Activated CD8-positive, alpha-beta T cell treated with anti-CD3 and anti-CD28 coated beads, Interleukin-2, amount 10 ng/mL, durations not matched to agents 7 days and 5 days (primary cell): ENCODE data around the gene ATP6V1G3. TPM values are rescaled to one million over a fixed set of nuclear protein-coding genes. Genes with fewer than 3 reads are reported as not detected.
"Not testable (repeated sequence)": the region's sequence is repeated elsewhere in the genome, so short reads cannot be mapped to it uniquely, and the experiment has no call there.

ENCODE experiments used
- ATAC-seq: fragments of 150-1000 bp; cut with Tn5 transposase; one replicate; pipeline ENCODE4 v1.10.0; 2021; ENCODE audit warnings: moderate library complexity
- CTCF ChIA-PET: fragments of 350-600 bp; sonication (Branson Sonifier 250); formaldehyde crosslinking; loops from one replicate; lab custom pipeline; 2021; ENCODE audit warnings: antibody characterized with exemption; lab: Charles Lee
- POLR2A ChIA-PET: fragments of 350-600 bp; sonication (Branson Sonifier 250); formaldehyde crosslinking; loops from one replicate; lab custom pipeline; 2021; ENCODE audit warnings: antibody characterized with exemption; lab: Charles Lee
- DNase-seq: peaks from one replicate; pipeline ENCODE4 v3.0.0-alpha.2; 2020
- H3K27ac Mint-ChIP-seq: one replicate; pipeline ENCODE4 v1.8.0; 2021; ENCODE audit warnings: mild to moderate bottlenecking, mixed read lengths
- H3K27me3 Mint-ChIP-seq: one replicate; pipeline ENCODE4 v1.8.0; 2021; ENCODE audit warnings: low read depth, mixed read lengths
- H3K36me3 Mint-ChIP-seq: one replicate; pipeline ENCODE4 v1.8.0; 2021; ENCODE audit warnings: low read depth, mixed read lengths
- H3K4me1 Mint-ChIP-seq: one replicate; pipeline ENCODE4 v1.8.0; 2021; ENCODE audit warnings: low read depth, mixed read lengths
- H3K4me3 Mint-ChIP-seq: one replicate; pipeline ENCODE4 v1.8.0; 2021; ENCODE audit warnings: mild to moderate bottlenecking, mixed read lengths
- H3K9me3 Mint-ChIP-seq: one replicate; pipeline ENCODE4 v1.8.0; 2022; ENCODE audit warnings: mixed read lengths; ENCODE audit not compliant: insufficient read depth
- total RNA-seq, 2 experiments: library from RNA; stranded (reverse); gene quantifications; one replicate each; pipeline ENCODE4 v1.2.3, GENCODE V29; 2021

Gene ATP6V1G3
- total RNA-seq, 2 experiments from 2014 or later = not detected

GRCh38 chr1:198542632-198543031 lies 2.2 kb upstream of the ATP6V1G3 start:
- no peaks in the 10 kb centered on the region for H3K27me3 Mint-ChIP-seq
- ChIA-PET CTCF (interaction anchor here (1.0 kb wide), 1 partner anchor 10 kb away, joined by 3 read pairs; no protein-coding TSS in a partner anchor), POLR2A (no interaction called here)
- peaks cover 16% of the 10 kb centered on the region for H3K36me3 Mint-ChIP-seq
- no peak overlapping the region for H3K27ac Mint-ChIP-seq
- H3K4me1 Mint-ChIP-seq = peaks cover 52% of the 10 kb centered on the region
- H3K4me3 Mint-ChIP-seq = no peak overlapping the region
- ATAC-seq (no peak), DNase-seq (no peak)
- peaks cover 13% of the 10 kb centered on the region for H3K9me3 Mint-ChIP-seq

DNA sequence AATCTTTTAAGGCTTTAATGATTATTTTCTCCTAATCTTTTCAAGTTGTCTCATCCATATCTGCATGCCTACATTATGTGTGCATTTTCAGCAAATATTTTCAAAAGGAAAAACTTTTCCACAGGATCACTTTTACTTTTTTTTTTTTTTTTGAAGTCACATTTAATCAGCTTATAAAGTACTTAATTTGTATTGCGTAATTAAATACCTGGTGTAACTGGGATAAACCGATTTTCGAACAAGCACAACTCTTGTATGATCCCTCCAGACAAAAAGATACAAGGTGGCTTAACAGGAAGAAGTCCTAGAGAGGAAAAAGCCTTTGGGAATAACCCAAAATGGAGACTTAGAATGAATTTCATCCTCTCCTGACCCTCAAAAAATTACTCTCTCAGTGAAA lies 1.3 kb upstream of the ATP6V1G3 start:
- Mint-ChIP-seq H3K27me3 (no peaks in the 10 kb centered on the region), H3K27ac (no peak overlapping the region), H3K9me3 (peaks cover 6% of the 10 kb centered on the region), H3K4me3 (no peak overlapping the region), H3K4me1 (peaks cover 60% of the 10 kb centered on the region), H3K36me3 (peaks cover 12% of the 10 kb centered on the region)
- CTCF ChIA-PET = interaction anchor here (1.6 kb wide), 1 partner anchor 9 kb away, joined by 6 read pairs; no protein-coding TSS in a partner anchor
- POLR2A ChIA-PET = no interaction called here
- no peak for ATAC-seq
- DNase-seq = no peak

DNA sequence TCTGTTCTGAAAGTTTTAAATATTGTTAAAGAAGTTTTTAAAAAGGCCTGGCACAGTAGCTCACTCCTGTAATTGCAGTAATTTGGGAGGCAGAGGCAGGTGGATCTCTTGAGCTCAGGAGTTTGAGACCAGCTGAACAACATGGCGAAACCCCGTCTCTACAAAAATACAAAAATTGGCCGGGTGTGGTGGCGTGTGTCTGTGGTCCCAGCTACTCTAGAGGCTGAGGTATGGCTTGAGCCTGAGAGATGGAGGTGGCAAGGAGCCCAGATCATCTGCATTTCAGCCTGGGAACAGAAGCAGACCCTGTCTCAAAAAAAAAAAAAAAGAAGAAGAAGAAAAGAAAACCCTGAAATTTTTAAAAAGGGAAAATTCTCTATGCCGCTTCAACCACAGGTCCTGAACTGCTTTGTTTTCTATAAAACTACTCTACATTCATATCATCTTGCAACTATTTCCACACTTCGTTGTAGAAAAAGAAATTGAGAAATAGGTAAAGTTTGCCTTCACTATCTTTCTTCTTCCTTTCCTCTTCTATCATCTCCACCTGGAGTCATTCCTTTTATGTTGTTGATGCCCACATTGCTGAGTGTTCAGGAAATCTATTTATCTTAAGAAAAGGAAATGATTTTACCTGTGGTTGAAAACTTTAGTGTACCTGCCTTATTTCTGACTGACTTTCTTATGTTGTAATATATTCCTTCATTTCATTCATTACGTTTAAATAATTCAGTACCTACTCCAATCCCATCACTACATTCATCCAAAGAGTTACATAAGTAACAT lies 1.7 kb downstream of the ATP6V1G3 start:
- Mint-ChIP-seq H3K4me3 (peak overlapping the region; percentile 74), H3K4me1 (peaks cover 73% of the 10 kb centered on the region), H3K9me3 (no peaks in the 10 kb centered on the region), H3K27ac (peak overlapping the region; percentile 89), H3K36me3 (peaks cover 9% of the 10 kb centered on the region), H3K27me3 (no peaks in the 10 kb centered on the region)
- ChIA-PET CTCF (interaction anchor here (0.8 to 1.1 kb wide), 5 partner anchors 14 to 121 kb away, joined by 3 to 4 read pairs (median 3); no protein-coding TSS in a partner anchor), POLR2A (interaction anchor here (0.9 kb wide), 1 partner anchor 16 kb away, joined by 3 read pairs; no protein-coding TSS in a partner anchor)
- peak; percentile 65 for ATAC-seq
- DNase-seq = peak; percentile 43

GRCh38 chr1:198535631-198536030 lies 4.8 kb downstream of the ATP6V1G3 start:
- peaks cover 19% of the 10 kb centered on the region for H3K36me3 Mint-ChIP-seq
- POLR2A ChIA-PET = interaction anchor here (0.8 kb wide), 1 partner anchor 18 kb away, joined by 3 read pairs; no protein-coding TSS in a partner anchor
- peaks cover 60% of the 10 kb centered on the region for H3K4me1 Mint-ChIP-seq
- H3K27me3 Mint-ChIP-seq = no peaks in the 10 kb centered on the region
- H3K4me3 Mint-ChIP-seq = no peak overlapping the region
- peaks cover 5% of the 10 kb centered on the region for H3K9me3 Mint-ChIP-seq
- no peak overlapping the region for H3K27ac Mint-ChIP-seq
- DNase-seq (no peak), ATAC-seq (no peak)
- CTCF ChIA-PET = interaction anchor here (0.9 to 1.4 kb wide), 9 partner anchors 8 to 86 kb away, joined by 3 to 5 read pairs (median 4); no protein-coding TSS in a partner anchor

- Mint-ChIP-seq H3K36me3 (peaks cover 19% of the 10 kb centered on the region), H3K4me3 (peak overlapping the region; percentile 69), H3K9me3 (peaks cover 5% of the 10 kb centered on the region), H3K27me3 (no peaks in the 10 kb centered on the region), H3K4me1 (peaks cover 58% of the 10 kb centered on the region), H3K27ac (peak overlapping the region; percentile 78)
- ATAC-seq (peak; percentile 48), DNase-seq (no peak)
- POLR2A ChIA-PET = interaction anchor here (0.8 kb wide), 1 partner anchor 19 kb away, joined by 3 read pairs; no protein-coding TSS in a partner anchor
- CTCF ChIA-PET = interaction anchor here (0.8 to 1.4 kb wide), 4 partner anchors 12 to 87 kb away, joined by 3 to 5 read pairs (median 4); no protein-coding TSS in a partner anchor
Measured at GRCh38 chr1:198534548-198535418, 5.7 kb downstream of the ATP6V1G3 start.

DNA sequence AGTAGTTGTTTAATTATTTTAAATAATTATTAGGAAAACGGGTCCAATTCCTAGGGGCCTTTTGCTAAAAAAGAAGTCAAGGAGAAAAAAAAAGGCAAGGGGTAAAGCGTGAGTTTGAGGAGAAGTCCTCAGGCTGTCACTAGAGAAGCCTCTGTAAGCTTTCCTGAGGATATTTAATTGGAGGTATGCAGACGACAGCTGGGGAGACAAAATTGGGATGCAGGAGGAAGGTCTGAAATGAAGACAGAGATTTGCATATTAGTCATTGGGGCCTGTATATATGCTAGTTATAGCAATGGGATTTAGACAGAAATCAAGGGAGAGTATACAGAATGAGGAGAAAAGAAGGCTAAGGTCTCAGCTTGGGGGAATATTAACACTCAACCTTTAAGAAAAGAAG lies 8.6 kb downstream of the ATP6V1G3 start:
- peaks cover 46% of the 10 kb centered on the region for H3K4me1 Mint-ChIP-seq
- peaks cover 5% of the 10 kb centered on the region for H3K9me3 Mint-ChIP-seq
- no peak overlapping the region for H3K4me3 Mint-ChIP-seq
- no peaks in the 10 kb centered on the region for H3K27me3 Mint-ChIP-seq
- peaks cover 23% of the 10 kb centered on the region for H3K36me3 Mint-ChIP-seq
- ChIA-PET CTCF (interaction anchor here (1.3 kb wide), 1 partner anchor 9 kb away, joined by 4 read pairs; no protein-coding TSS in a partner anchor), POLR2A (no interaction called here)
- no peak overlapping the region for H3K27ac Mint-ChIP-seq
- DNase-seq (no peak), ATAC-seq (no peak)

GRCh38 chr1:198530953-198531352 lies 9.5 kb downstream of the ATP6V1G3 start:
- Mint-ChIP-seq H3K4me1 (peaks cover 47% of the 10 kb centered on the region), H3K27ac (no peak overlapping the region), H3K36me3 (peaks cover 27% of the 10 kb centered on the region), H3K9me3 (peaks cover 5% of the 10 kb centered on the region), H3K4me3 (no peak overlapping the region), H3K27me3 (no peaks in the 10 kb centered on the region)
- ChIA-PET CTCF (interaction anchor here (1.3 kb wide), 1 partner anchor 8 kb away, joined by 4 read pairs; no protein-coding TSS in a partner anchor), POLR2A (no interaction called here)
- no peak for ATAC-seq
- DNase-seq = no peak

DNA sequence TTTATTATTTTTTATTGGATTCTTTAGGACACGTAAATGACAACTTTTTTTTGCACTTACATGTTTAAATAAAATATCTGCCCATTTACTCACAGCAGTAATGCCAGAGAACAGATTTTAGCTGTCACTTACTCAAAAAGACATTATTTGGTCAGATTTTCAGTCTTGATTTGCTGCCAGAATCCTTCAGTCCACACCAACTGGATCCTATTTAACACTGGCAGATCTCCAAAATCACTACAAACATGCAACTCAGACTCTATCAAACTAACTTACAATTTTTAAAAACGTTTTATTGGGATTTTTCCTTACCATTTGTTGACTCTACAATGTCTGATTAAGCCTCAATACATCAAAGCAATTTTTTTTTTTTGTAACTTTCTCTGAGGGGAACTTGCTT lies 11.1 kb downstream of the ATP6V1G3 start:
- POLR2A ChIA-PET = no interaction called here
- Mint-ChIP-seq H3K27ac (no peak overlapping the region), H3K27me3 (no peaks in the 10 kb centered on the region), H3K4me1 (peaks cover 49% of the 10 kb centered on the region), H3K4me3 (no peak overlapping the region), H3K36me3 (peaks cover 29% of the 10 kb centered on the region), H3K9me3 (peaks cover 5% of the 10 kb centered on the region)
- DNase-seq = no peak
- ATAC-seq = no peak
- CTCF ChIA-PET = interaction anchor here (0.7 to 1.3 kb wide), 2 partner anchors 11 to 92 kb away, joined by 4 to 5 read pairs; partner anchors contain the start of gene ATP6V1G3

DNA sequence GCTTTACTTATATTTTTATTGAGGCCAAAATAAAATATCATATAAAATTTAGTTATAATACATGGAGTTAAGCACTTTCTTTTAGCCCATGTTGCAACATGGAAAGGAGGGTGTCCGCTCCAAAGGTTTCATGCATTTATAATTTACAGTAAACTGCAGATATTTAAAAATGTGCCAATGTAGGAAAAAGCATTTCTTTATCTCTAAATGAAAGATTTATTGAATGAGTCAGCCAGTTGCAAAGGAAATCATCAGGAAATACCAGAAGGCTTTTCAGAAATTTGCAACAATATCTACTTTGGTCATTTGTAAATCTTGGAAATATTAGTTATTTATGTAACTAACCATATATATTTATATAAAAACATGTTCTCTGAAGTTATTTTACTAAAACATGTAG lies 12.1 kb downstream of the ATP6V1G3 start:
- H3K27me3 Mint-ChIP-seq = no peaks in the 10 kb centered on the region
- peaks cover 3% of the 10 kb centered on the region for H3K9me3 Mint-ChIP-seq
- POLR2A ChIA-PET = no interaction called here
- peaks cover 41% of the 10 kb centered on the region for H3K4me1 Mint-ChIP-seq
- ATAC-seq (no peak), DNase-seq (no peak)
- CTCF ChIA-PET = no interaction called here
- no peak overlapping the region for H3K4me3 Mint-ChIP-seq
- H3K27ac Mint-ChIP-seq = no peak overlapping the region
- peaks cover 19% of the 10 kb centered on the region for H3K36me3 Mint-ChIP-seq

DNA sequence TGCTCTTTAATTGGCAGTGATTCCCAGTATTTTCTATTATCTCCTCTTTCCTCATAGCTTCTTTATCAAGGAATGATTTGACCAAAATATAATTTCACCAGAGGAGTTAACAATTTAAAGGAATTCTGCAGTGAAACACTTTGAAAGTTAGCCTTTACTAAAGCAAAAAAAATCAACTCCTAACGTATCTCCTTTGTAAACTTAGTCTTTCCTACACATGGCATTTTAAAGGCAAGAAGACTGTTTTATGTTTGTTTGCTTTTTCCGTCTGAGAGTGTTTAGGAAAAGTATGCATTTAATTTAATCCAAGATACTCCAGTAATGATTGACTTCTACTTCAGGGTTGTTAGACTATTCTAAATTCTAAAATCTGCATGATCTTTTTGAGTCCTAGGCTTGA lies 15.9 kb downstream of the ATP6V1G3 start:
- no peak for DNase-seq
- Mint-ChIP-seq H3K4me1 (peaks cover 70% of the 10 kb centered on the region), H3K36me3 (peaks cover 12% of the 10 kb centered on the region), H3K4me3 (peak overlapping the region; percentile 74), H3K27ac (peak overlapping the region; percentile 84), H3K9me3 (no peaks in the 10 kb centered on the region), H3K27me3 (no peaks in the 10 kb centered on the region)
- ChIA-PET POLR2A (interaction anchor here (0.6 to 1.7 kb wide), 8 partner anchors 32 to 158 kb away, joined by 3 to 5 read pairs (median 3); no protein-coding TSS in a partner anchor), CTCF (interaction anchor here (1.0 to 4.1 kb wide), 5 partner anchors 14 to 142 kb away, joined by 3 to 26 read pairs (median 4); no protein-coding TSS in a partner anchor)
- no peak for ATAC-seq

DNA sequence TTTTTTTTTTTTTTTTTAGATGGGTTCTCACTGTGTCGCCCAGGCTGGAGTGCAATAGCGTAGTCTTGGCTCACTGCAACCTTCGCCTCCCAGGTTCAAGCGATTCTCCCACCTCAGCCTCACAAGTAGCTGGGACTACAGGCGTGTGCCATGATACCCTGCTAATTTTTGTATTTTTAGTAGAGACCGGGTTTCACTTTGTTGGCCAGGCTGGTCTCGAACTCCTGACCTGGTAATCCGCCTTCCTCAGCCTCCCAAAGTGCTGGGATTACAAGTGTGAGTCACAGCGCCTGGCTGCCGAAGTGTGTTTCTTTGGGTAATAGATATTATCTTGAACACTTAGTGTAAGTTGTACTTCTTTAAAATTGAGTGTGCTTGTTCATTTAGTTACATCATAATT lies 16.4 kb downstream of the ATP6V1G3 start:
- CTCF ChIA-PET = interaction anchor here (1.0 to 4.1 kb wide), 3 partner anchors 30 to 97 kb away, joined by 3 to 26 read pairs (median 3); no protein-coding TSS in a partner anchor
- Mint-ChIP-seq H3K4me3 (peak overlapping the region; percentile 74), H3K4me1 (peaks cover 74% of the 10 kb centered on the region), H3K27ac (peak overlapping the region; percentile 84), H3K36me3 (peaks cover 12% of the 10 kb centered on the region)
- H3K9me3 Mint-ChIP-seq, H3K27me3 Mint-ChIP-seq: not testable (repeated sequence)
- peak; percentile 18 for ATAC-seq
- peak; percentile 47 for DNase-seq
- POLR2A ChIA-PET = interaction anchor here (0.6 to 1.5 kb wide), 5 partner anchors 32 to 158 kb away, joined by 3 to 5 read pairs (median 3); no protein-coding TSS in a partner anchor
